T47D (cell line): Measurements from ENCODE around the gene ACOT12.
A peak's percentile ranks its signal among the peaks of the same experiment; 100 is the strongest.
"Not testable (repeated sequence)": the region's sequence is repeated elsewhere in the genome, so short reads cannot be mapped to it uniquely, and the experiment has no call there.

Experiments
- DNase-seq, 2 experiments: peaks; one replicate each; pipeline versions ENCODE4 v3.0.0 to v3.0.0-alpha.2; 2011 to 2012; ENCODE audit warnings: low read depth in 1 of 2, low spot score in 1 of 2
- JUND ChIP-seq: IDR thresholded peaks from 2 replicates; pipeline ENCODE4 v1.6.1; 2012; ENCODE audit warnings: low read depth
- in situ Hi-C: cut with HindIII; loops from 2 replicates; pipeline ENCODE4 v1.10.0; 2016; ENCODE audit warnings: low sequenced_read_pairs, low pct_unique_long_range_greater_than_20kb

Gene ACOT12

DNA sequence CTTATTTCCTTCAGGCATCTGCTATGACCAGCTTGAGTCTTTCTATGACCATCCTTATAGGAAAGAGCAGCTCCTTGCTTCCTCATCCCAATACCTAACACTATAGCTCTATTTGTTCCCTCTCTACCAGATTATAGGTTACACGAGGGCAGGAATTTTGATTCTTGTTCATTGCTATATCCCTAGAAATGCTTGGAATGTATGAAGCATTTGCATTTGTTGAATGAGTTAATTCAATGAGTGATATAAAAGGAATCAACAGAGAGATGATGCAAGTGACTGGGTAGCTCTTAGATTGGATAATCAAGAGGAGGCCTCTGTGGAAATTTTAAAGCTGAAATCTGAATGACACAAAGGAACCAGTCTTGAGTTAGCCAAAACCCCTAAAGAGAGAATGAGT is 78.6 kb downstream of the ACOT12 start:
- DNase-seq = no peak
- no peak for TF ChIP-seq JUND
- in situ Hi-C loops = no loop called here

DNA sequence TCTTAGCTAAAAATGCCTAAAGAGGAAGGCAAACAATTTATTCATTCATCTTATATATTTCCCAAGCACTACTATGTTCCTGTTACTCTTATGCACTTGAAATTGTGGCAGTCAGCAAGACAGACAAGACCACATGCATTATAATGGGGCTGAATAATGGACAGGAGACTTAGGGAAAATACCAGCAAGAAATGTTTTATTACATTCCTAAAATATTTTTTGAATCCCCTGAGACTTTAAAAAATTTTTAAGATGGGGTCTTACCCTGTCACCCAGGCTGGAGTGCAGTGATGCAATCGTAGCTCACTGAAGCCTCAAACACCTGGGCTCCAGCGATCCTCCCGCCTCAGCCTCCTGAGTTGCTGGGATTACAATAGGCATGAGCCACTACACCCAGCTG is 79.4 kb downstream of the ACOT12 start:
- in situ Hi-C loops = no loop called here
- no peak for TF ChIP-seq JUND
- DNase-seq = no peak

DNA sequence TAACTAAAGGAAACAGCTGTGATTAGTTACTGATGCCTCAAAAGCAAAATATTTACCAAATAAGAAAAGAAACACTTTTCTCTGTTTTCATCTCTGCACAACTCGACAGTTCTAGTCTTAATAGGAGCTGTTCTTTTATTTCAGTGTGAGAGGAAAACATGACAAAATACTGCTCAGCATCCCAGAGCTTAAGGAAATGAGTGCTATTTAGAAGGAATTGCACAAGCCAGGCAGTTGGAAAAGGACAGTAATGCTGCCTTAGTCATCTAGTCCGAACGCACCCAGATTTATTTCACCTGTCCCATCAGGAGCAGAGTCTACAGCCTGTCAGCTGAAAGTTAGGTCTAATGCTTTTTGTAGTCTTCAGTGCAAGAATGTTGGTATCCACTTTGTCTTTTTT is 80.2 kb downstream of the ACOT12 start:
- DNase-seq = no peak
- in situ Hi-C loops = no loop called here

DNA sequence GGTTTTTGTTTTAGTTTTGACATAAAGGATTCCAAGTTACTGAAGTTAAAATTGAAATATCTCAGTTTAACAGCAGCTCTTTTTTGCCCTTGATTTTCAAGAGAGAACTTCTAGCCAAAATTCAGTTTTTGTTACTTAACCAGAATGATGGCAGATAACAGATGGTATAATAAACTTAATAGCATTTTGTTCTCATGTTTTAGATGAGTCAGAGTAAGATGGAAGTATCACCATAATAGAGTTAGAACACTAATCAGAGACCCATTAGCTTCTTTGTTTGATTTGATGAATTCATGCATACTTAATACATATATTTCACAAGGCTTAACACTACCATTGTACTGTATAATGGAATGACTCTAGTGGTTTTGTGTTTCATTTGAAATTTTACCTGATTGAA is 80.7 kb downstream of the ACOT12 start:
- in situ Hi-C loops = no loop called here
- DNase-seq = no peak
- TF ChIP-seq JUND = no peak

More for the DNA sequence above, 80.2 kb downstream of the ACOT12 start:
- TF ChIP-seq JUND = no peak

DNA sequence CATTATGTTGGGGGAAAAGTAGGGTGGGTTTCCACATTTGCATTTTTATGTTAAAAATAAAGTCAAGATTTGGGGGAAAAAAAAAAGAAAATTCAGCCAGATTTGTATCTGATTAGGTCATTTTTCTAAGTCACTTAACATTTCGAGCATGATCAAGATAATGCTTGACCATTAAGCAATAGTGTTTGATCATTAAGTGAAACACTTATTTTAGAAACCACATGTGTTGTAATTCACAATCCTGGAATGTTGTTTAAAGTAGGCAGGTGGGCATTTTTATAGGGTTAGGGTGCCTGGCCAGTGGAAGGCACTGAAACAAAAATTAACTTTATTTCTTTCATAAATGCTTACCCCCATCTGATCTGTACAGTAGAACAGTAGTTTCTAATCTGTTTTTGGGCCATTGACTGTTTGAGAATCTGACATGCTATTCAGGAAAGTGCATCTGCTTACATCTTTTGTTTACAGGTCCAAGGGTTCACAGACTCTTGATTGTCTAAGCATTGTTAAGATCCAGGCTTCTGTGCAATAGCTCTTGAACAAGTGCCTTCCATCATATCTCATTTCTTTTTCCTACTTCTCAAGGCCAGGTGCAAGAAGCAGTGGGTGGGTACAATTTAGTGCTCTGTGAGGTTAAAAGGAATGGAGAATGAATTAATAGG is 83.4 kb downstream of the ACOT12 start:
- in situ Hi-C loops = no loop called here
- no peak for TF ChIP-seq JUND
- DNase-seq = no peak

DNA sequence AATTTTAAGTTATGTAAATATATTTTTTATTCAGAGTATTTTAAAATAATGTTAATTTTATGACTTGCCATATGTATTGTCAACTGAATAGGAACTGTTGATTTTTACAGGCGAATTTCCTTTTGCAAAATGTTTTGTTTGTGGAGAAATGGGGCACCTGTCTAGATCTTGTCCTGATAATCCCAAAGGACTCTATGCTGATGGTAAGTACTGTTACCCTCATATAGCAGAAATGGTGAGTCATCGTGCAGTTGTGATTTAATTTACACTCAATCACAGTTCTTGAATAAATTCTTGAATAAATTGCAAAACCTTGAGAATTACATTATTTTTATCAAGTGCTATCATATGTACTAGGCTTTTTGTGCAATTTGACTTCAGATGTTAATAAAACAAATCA is 85.1 kb downstream of the ACOT12 start:
- no peak for TF ChIP-seq JUND
- DNase-seq = no peak
- in situ Hi-C loops = no loop called here

DNA sequence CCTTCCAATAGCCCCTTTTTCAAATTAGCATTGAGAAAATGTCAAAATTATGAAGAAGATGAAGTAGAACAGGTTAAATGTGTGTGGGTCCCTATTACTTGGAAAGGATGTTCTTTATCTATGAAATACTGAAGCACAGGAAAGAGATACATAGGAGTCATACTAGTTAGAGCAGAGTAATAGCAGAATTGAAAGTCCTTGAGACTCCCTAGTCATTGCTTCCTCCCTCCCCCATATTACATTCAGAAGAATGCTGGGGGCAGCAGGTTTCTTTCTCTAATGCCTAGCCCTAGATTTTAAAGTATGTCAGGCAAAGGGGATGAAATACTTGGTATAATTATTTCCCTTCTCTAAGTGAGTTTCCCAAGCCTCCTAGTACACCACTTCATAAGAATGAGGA is 88.1 kb downstream of the ACOT12 start:
- in situ Hi-C loops = no loop called here
- DNase-seq = no peak
- TF ChIP-seq JUND = no peak

DNA sequence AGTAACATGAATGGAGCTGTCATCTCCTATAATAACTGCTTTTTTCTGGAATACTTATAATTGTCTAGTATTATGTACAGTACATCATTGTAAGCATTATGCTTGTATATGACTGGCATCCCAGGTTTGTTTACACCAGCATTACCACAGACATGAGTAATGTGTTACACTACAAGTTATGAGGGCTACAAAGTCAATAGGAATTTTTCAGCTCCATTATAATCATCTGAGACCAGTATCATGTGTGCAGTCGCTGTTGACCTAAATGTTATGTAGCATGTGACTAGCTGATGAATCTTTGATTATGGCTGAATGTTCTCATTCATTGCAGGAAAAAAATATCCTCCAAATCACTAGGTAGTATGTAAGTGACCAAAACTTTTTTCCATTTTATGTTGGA is 90.4 kb downstream of the ACOT12 start:
- in situ Hi-C loops = no loop called here
- TF ChIP-seq JUND = no peak
- no peak for DNase-seq

DNA sequence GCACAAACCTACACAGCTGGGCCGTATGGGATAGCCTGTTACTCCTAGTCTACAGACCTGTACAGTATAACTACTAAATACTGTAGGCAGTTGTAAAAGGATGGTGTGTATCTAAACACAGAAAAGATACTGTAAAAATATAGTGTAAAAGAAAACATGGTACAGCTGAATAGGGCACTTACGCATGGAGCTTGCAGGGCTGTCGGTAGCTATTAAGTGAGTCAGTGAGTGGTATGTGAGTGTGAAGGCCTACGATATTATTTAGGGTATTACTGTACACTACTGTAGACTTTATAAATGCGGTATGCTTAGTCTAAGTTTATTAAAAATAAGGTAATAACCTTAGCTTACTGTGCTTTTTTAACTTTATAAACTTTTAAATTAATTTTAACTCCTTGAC is 91.3 kb downstream of the ACOT12 start:
- DNase-seq = no peak
- no peak for TF ChIP-seq JUND
- in situ Hi-C loops = no loop called here

DNA sequence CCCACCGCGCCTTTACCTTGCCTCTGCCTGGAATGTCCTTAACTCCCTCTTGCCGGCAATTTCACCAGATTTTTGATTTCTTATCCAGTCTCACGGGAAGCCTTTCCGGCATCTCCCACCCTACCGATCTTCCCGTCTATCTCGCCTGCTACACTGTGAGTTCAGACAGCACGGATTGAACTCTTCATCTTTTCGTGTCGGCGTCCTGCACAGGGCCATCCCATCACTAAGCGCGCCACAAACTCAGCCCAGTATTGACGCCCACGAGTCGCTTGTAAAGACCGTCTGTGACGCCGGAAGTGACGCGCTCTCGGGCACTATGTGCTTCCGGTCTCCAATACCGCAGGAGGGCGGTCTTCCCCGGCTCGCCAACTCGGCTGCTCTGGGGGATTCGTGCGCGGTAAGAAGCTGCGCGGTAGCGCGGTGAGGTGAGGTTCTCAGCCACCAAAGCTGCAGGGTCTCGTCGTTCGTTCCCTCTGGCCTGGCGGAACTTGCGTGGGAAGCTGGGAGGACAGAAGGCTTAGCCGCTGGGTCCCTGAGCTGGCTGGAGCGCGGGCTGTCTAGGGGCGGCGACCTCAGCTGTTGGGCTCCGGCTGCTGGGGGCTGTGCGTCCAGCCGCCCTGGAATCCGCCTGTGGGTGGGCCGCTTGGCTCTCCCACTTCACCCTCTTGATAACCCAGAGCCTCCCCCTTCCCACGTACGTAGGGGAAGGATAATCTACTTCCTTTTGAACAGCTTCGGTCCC is 92.5 kb downstream of the ACOT12 start, which contains the start of gene ZCCHC9:
Gene ZCCHC9 (plus strand): TSS at position 317 of the 745 bp plus-strand sequence. CDS start 3,171 bp downstream, outside the sequence.
- peak; percentile 61 to 96 for DNase-seq
- no peak for TF ChIP-seq JUND
- in situ Hi-C loops = no loop called here

DNA sequence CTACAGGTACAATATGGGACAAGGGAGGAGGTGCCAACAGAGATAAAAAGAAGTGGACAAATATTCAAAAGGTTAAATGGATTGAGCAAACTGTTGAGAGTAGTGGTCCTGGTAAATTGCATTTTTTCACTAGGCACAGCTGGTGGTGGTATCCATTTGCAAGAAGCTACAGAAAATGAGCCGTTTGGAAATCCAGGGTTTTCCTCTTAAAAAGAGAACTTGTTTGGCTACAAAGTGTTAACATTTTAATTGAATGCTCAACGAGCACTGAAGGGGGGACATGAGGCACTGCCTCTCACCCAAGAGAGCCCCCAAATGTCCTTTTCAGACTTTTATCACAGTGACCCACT is 93.0 kb downstream of the ACOT12 start:
- in situ Hi-C loops = no loop called here
- no peak for TF ChIP-seq JUND
- DNase-seq = no peak

DNA sequence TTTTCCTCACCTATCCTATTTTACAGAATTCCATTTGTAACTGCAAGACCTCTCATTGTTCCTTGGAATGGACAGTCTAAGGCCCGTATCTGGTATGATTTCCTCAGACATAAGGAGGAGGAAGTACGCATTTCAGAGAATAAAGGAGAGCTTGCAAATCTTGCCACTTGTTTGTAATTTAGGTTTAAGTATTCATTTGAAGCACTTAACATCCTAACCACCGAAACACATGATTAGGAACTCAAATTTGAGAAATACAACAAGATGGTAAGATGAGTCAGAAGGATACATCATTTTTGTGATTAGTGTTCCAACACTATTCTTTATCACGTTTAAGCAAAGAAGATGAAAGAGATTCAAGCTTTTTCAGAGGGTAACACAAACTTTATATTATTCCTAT is 96.4 kb downstream of the ACOT12 start:
- TF ChIP-seq JUND = no peak
- in situ Hi-C loops = no loop called here

DNA sequence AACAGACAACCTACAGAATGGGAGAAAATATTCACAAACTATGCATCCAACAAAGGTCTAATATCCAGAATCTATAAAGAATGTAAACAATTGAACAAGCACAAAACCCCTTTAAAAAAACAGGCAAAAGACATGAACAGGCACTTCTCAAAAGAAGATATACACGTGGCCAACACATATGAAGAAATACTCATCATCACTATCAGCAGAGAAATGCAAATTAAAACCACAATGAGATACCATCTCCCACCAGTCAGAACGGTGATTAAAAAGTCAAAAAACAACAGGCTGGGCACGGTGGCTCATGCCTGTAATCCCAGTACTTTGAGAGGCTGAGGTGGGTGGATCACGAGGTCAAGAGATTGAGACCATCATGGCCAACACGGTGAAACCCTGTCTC is 99.9 kb downstream of the ACOT12 start:
- in situ Hi-C loops, DNase-seq: not testable (repeated sequence)

More for the DNA sequence above, 96.4 kb downstream of the ACOT12 start:
- no peak for DNase-seq
